GM23248 (cell line): Measurements from ENCODE around the gene ADNP2.

Experiments used
- EZH2 ChIP-seq: fragments of 200-600 bp; sonication (generic); IDR thresholded peaks from 2 replicates; pipeline ENCODE4 v1.6.1; 2018; ENCODE audit warnings: antibody characterized with exemption, mild to moderate bottlenecking; ENCODE audit not compliant: insufficient read depth, poor library complexity, severe bottlenecking
- EZH2phosphoT487 ChIP-seq: fragments of 200-600 bp; sonication (generic); IDR thresholded peaks from 2 replicates; pipeline ENCODE4 v1.6.1; 2018; ENCODE audit warnings: antibody characterized with exemption, moderate library complexity, mild to moderate bottlenecking, low read depth; ENCODE audit not compliant: insufficient read depth

DNA sequence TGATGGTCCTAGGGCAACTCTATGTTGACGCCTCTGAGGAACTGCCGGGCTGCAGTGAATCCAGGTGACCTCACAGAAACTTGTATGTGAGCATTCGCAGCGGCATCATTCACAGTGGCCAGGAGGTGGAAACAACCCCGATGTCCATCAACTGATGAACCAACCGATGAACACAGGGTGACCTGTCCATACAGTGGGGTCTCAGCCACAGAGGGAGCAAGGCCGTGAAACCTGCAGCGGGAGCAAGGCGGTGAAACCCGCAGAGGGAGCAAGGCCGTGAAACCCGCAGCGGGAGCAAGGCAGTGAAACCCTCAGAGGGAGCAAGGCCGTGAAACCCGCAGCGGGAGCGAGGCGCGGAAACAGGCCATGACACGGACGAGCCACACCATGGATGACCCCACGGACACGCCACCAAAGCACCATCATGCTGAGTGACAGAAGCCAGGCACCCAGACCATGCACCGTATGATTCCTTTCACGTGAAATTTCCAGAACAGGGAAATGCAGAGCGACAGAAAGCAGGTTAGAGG lies 75.2 kb downstream of the ADNP2 start:
- no peak for TF ChIP-seq EZH2
- TF ChIP-seq EZH2phosphoT487 = no peak
